HG03045 (cell line): Measurements from ENCODE around the gene ZC3H14.
A peak's percentile ranks its signal among the peaks of the same experiment; 100 is the strongest.

Experiments used
- ATAC-seq: cut with Tn5 transposase; IDR thresholded peaks from one replicate; pipeline ENCODE4 v1.9.1; 2021; ENCODE audit warnings: mild to moderate bottlenecking, moderate library complexity; ENCODE audit not compliant: unreplicated experiment

Gene ZC3H14

DNA sequence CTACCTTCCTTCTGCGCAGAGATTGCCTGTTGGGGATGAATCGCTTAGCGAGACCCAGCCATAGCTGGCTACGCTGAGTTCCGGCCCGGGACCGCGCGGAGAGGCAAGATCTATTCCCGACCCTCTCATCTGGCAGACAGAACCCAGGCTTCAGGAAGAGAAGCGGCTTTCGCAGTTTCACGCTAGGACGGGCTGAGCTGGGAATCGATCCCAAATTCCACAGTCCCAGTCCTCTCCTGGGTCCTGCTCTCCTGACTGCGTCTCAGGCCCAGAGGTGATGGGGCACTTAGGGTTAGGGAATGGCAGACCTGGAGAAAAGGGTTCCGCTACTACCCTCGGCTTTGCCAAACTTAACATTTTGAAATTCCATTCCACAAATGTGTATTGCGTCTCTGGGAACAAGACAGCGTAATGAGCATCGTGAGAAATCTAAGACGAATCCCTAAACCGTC is 10.8 kb upstream of the ZC3H14 start:
- no peak for ATAC-seq

GRCh38 chr14:88552876-88553275 is 10.0 kb upstream of the ZC3H14 start:
- ATAC-seq, result no peak

- ATAC-seq, result no peak
Observed at GRCh38 chr14:88553886-88554456, 8.9 kb upstream of the ZC3H14 start.

DNA sequence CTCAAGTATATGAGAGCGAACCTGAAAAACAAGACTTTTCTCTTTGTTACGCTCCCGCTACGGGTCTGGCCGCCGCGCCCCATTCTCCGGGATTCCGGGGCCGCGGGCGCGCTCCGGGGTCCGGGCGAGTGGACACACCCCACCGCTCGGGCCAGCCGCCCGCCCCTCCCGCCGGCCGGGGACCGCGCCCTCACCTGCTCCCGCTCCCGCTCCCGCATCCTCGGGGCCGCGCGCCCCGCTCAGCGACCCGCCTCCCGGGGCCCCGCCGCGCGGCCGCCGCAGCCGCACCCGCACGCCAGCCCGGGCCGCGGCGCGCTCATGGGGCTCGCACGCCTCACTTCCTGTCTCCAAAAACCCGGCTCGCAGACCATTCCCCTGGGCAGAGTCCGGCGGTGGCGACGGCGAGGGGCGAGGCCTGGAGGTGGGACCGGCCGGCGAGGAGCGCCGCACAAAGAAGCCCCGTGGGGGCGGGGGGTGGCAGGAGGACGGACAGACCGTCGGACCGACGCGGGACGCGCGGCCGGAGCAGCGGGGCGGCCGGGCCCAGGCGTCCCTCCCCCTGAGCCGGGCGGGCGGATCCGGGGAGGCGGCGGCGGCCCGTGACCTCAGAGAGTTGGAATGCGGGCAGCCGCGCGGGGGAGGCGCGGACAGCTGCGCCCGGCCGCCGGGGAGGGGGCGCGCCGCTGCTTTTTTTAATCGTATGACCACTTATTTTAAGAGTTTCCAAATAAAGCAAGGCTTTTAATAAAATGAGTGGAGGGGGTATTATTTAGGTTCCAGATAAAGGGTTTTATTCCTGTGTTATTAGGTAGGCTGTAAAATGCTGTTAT is 8.2 kb upstream of the ZC3H14 start, which contains the start of gene PTPN21:
Gene PTPN21, minus strand, starts transcription at position 551 of the 830 bp plus-strand sequence. CDS start 4,590 bp downstream, outside the sequence.
- peak; percentile 45 for ATAC-seq

DNA sequence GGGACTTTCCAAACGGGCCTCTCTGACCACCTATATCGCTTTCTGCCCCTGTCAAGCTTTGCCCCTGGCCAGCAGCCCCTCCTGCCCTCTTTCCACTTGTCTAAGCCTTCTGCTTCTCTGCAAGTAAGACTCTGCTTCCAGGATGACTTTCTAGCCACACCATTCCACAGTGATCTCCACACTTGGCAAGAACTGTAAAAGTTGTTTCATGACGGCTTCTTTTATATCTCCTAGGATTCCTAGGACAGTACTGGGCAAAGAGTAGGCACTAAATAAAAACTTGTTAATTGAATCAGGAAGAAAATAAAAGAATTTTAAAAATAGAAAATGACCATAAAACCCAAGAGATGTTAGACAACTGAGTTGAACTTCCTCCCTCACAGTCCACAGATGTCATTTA is 6.3 kb upstream of the ZC3H14 start:
- no peak for ATAC-seq

GRCh38 chr14:88559852-88560251 is 3.0 kb upstream of the ZC3H14 start:
- ATAC-seq, result no peak

- ATAC-seq, result peak; percentile 13
Observed at GRCh38 chr14:88562532-88562830, 356 bp upstream of the ZC3H14 start.

DNA sequence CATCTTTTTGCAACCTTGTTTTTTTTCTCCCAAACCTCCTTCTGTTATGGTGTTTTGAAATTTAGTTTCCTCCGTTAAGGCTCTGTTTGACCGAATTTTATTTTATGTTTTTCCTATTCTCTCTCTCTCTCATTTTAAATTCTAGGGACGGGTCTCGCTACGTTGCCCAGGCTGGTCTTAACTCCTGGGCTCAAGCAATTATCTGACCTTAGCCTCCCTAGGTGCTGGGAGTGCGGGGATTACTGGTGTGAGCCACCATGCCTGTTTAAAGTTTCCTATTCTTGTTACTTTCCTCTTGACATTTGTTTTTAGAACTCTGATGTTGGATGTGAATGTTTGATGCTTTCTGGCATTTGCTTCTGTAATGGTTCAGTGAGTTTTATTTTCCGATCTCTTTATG is 1.0 kb downstream of the ZC3H14 start:
- no peak for ATAC-seq

DNA sequence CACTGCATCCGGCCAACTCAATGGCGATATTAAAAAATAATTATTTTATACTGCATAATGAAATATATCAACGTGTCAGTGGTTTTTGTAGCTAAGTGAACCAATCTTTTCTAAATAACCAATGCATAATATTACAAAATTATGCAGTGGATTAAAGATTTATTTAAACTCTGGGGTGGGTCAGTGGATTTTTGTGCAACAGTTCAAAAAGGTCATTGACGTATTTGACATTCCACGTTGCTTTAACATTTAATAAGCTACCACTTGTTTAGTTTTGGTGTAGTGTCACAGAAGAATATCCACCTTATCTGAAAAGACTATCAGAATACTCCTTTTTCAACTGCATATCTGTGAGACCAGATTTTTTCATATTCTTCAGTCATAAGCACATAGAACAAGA is 2.6 kb downstream of the ZC3H14 start:
- no peak for ATAC-seq

- ATAC-seq, result no peak
Observed at GRCh38 chr14:88568196-88568595, 5.4 kb downstream of the ZC3H14 start.

DNA sequence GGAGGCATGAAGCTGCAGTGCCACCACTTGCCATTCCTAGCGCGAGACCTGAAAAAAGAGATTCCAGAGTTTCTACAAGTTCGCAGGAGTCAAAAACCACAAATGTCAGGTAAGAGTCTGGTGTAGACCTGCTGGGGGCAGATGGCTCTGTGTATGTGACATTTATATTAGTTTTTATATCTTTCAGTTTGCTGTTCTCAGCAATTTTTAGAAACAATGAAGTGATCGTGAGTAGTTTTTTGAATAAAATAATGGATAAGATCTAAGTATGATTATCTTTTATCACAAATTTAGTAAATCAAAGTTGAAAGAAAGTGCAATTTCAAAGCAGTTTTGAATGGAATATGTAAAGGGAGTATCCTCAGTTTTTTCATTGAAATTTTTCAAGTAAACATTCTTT is 9.3 kb downstream of the ZC3H14 start:
- ATAC-seq, result no peak

- ATAC-seq, result no peak
Observed at GRCh38 chr14:88576222-88576621, 13.4 kb downstream of the ZC3H14 start.

GRCh38 chr14:88584451-88584850 is 21.6 kb downstream of the ZC3H14 start:
- no peak for ATAC-seq

DNA sequence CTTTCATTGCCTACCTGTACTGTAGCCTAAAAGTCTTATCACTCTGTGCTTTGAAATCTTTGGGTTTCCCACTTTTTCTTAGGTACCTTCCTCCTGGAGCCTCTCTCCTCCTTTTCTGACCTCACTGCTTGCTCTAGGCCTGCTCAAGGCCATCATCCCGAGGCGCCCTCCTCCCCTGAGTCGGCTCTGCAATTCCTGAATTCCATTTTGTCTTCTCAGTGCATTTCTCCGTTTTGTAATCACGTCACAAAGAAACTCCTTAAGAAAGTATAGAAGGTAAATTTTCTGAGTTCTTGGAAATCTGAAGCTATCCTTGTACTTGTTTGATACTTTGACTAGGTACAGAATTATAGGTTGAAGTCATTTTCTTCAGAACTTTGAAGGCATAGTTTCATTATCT is 25.2 kb downstream of the ZC3H14 start:
- ATAC-seq, result no peak

GRCh38 chr14:88590173-88590572 is 27.3 kb downstream of the ZC3H14 start:
- ATAC-seq, result no peak

DNA sequence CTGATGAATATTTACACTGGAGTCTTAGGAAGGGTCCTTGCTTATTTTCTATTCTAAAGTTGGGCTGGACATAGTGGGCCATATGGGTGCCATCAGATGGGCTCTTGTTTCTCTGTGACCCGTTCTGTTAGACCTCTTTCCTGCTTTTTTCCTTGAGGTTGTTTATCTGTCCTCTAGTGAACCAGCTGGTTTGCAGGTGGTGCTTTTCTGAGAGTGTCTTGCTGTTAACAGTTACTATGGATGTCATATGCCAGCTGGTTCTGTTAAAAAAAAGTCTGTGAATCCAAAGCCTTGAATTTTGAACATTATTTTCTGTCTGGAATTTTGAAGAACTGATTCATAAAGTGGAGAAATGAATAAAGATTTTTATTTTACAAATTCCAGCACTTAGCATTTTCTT is 29.2 kb downstream of the ZC3H14 start:
- no peak for ATAC-seq

- ATAC-seq, result no peak
Observed at GRCh38 chr14:88597038-88597437, 34.2 kb downstream of the ZC3H14 start.

DNA sequence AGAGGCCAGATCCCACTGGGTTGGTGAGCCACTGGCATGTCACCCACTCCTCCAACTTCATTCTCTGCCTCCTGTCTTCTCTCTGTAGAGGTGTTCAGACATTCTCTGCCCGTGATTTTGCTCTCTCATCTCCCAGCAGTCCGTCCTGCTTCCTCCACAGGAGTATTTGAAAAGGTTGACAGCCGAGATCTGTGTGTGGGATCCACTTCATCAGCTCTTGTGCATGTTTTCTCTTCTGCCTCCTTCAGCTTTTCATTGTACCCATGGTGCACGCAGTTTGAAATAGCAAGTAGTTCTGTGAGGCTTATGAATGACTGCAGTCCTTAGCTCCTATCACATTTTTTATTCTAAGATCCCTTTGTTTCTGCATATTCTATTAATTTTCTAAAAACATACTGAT is 34.8 kb downstream of the ZC3H14 start:
- ATAC-seq, result no peak

DNA sequence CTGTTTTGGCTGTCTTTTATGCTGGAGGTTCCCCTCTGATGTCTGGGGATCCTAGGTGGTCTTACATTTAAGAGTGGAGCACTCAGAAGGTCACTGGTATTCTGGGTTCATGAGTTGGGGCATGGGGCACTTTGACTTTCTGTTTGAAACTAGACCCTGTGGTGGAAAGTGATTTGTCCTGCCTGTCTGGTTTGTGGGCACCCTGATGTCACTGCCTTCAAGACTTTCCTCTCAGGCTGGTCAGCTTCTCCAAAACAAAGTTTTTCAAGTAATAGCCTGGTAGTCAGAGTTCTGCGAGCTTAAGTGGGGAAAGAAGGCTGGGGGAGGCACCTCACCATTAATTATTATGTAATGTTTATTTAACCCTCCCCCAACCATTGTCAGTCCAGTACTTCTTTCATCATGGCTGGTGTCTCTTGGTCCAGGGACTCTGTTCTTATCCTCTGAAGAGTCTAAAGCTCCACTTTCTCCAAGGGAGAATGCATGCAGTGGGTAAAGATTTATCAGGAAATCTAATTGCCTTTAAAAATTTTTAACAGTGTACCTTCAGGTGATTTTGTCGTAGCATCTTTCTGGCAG is 35.3 kb downstream of the ZC3H14 start:
- ATAC-seq, result no peak

DNA sequence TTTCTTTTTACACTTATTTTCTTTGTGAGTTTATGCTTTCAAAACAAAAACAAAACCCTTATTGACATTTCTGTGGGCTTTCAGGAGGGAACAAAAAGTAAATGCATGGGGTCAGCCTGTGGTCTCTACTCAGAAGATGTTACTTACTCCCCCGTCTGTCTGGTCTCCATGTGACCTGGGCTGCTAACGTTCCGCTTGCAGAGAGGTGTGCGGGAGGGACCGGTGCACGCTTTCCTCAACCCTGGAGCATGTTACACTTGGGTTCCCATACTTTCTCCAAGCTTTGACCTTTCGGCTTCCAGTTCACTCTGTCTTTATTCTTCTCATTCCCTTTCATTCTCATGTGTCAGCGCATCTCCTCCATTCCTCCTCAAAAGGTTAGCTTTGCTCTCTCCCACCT is 36.5 kb downstream of the ZC3H14 start:
- ATAC-seq, result peak; percentile 30

DNA sequence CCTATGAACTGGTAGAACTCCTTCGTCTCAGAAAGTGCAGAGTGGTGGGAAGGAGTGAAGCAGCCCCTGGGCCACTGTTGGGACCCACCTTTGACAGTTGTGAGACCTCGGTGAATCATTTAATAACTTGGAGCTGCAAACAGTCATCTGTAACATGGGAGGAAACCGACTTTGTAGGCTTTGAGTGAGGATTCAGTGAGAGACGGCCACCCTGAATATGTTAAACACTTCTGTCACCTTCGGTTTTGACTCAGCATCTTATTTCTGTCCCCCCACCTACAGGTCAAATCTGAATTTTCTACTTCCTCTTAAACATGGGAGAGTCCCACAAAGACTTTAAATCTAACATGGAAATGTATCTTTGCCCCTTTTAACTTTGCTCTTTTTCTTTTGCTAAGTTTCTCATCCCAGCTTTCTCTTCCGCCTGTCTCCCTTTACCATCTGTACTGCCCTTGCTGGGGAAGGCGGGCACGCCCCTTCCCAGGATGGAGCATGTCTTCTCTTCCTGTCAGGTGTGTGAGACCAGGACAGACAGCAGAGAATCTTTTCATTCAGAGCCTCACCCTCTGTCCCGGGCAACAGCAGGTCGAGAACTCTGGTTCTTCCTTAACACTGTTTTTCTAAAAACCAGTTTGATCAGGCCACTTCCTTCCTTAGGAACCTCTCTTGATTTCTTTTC is 37.1 kb downstream of the ZC3H14 start:
- peak; percentile 90 for ATAC-seq

- no peak for ATAC-seq
Observed at GRCh38 chr14:88604212-88604611, 41.4 kb downstream of the ZC3H14 start.
